HepG2 (cell line): ENCODE data around the gene CKS1B. TPM values are rescaled to one million over a fixed set of nuclear protein-coding genes. Genes with fewer than 3 reads are reported as not detected.
A peak's percentile ranks its signal among the peaks of the same experiment; 100 is the strongest.

Experiments
- ATAC-seq: fragments of 200-7000 bp; cut with Tn5 transposase; 3 replicates; pipeline ENCODE4 v1.9.1; 2020; ENCODE audit warnings: mild to moderate bottlenecking, moderate library complexity
- BruUV-seq: library from RNA; stranded (reverse); fragments of 400-500 nt; replicated peaks from 2 replicates; lab custom pipeline; 2021; lab: Mats Ljungman, UMichigan
- CTCF ChIA-PET: fragments of 300-600 bp; formaldehyde crosslinking; extraction: SDS; loops from one replicate; lab custom pipeline; 2021; ENCODE audit warnings: low total read pairs, inconsistent platforms, low intra/inter-chr PET ratio; lab: Yijun Ruan, JAX
- POLR2A ChIA-PET: fragments of 350-600 bp; sonication (Branson Sonifier 250); formaldehyde crosslinking; loops from one replicate; lab custom pipeline; 2020; ENCODE audit warnings: antibody characterized with exemption, inconsistent platforms; lab: Yijun Ruan, JAX
- DNase-seq: peaks from one replicate; pipeline ENCODE4 v3.0.0-alpha.2; 2015; ENCODE audit warnings: low spot score
- FAIRE-seq: peaks from 3 replicates; lab custom pipeline; 2011; peaks lifted over from hg19 to GRCh38; lab: Jason Lieb, UNC
- H2AFZ ChIP-seq: one replicate; pipeline ENCODE4 v1.6.1; 2011; ENCODE audit warnings: low read length, inconsistent platforms
- H3K27ac ChIP-seq: fragments of 300-600 bp; 3 replicates; pipeline ENCODE4 v1.8.0; 2011; ENCODE audit warnings: mixed run types, mild to moderate bottlenecking, mixed read lengths, low read length, inconsistent platforms; ENCODE audit not compliant: insufficient read depth; ENCODE audit errors: extremely low read length
- H3K27me3 ChIP-seq, 2 experiments: fragments of 200-600 bp in 1 of 2; 2 replicates in 1 of 2; 3 replicates in 1 of 2; pipeline versions ENCODE4 v1.6.0 to v1.8.0; 2011; ENCODE audit warnings: low read length in 2 of 2, mild to moderate bottlenecking in 2 of 2, moderate library complexity in 2 of 2, inconsistent platforms in 1 of 2; ENCODE audit not compliant: insufficient read depth in 2 of 2, control insufficient read depth in 1 of 2
- H3K36me3 ChIP-seq, 2 experiments: fragments of 200-600 bp in 1 of 2; replicated peaks in 1 of 2; 2 replicates in 1 of 2; 3 replicates in 1 of 2; pipeline versions ENCODE4 v1.5.1 to v1.8.0; 2011; ENCODE audit warnings: low read length in 2 of 2, inconsistent platforms in 1 of 2; ENCODE audit not compliant: insufficient read depth in 2 of 2, control insufficient read depth in 1 of 2
- H3K4me1 ChIP-seq: 2 replicates; pipeline ENCODE4 v1.5.1; 2012; ENCODE audit warnings: low read length, inconsistent platforms; ENCODE audit not compliant: insufficient read depth
- H3K4me2 ChIP-seq: 2 replicates; pipeline ENCODE4 v1.6.0; 2011; ENCODE audit warnings: low read depth, low read length, inconsistent platforms
- H3K4me3 ChIP-seq, 3 experiments: fragments of 200-600 bp in 1 of 3; sonication (generic), shearing (Covaris generic) in 1 of 3; replicated peaks in 1 of 3; 2 replicates each; pipeline ENCODE4 v1.5.1; 2011 to 2016; ENCODE audit warnings: low read length in 3 of 3, inconsistent platforms in 2 of 3, low read depth in 2 of 3, mild to moderate bottlenecking in 2 of 3, control low read depth in 1 of 3, mixed read lengths in 1 of 3; ENCODE audit not compliant: insufficient read depth in 1 of 3
- H3K79me2 ChIP-seq: one replicate; pipeline ENCODE4 v1.6.1; 2011; ENCODE audit warnings: low read length, inconsistent platforms; ENCODE audit not compliant: insufficient read depth
- H3K9ac ChIP-seq: 2 replicates; pipeline ENCODE4 v1.6.0; 2011; ENCODE audit warnings: mild to moderate bottlenecking, low read depth, low read length, inconsistent platforms; ENCODE audit not compliant: insufficient read depth
- H3K9me3 ChIP-seq: 2 replicates; pipeline ENCODE4 v1.5.1; 2012; ENCODE audit warnings: mild to moderate bottlenecking, low read length
- H4K20me1 ChIP-seq: 2 replicates; pipeline ENCODE4 v1.6.0; 2011; ENCODE audit warnings: inconsistent platforms, mild to moderate bottlenecking, low read length, moderate library complexity; ENCODE audit not compliant: insufficient read depth
- ADNP ChIP-seq: sonication (generic); formaldehyde crosslinking; IDR thresholded peaks from 2 replicates; pipeline ENCODE4 v1.4.0; 2020; ENCODE audit warnings: missing genetic modification reagents
- ISL2 ChIP-seq: sonication (generic); formaldehyde crosslinking; IDR thresholded peaks from 2 replicates; pipeline ENCODE4 v1.5.0; 2020; ENCODE audit warnings: missing genetic modification reagents
- KDM5A ChIP-seq: fragments of 200-600 bp; sonication (generic); IDR thresholded peaks from 2 replicates; pipeline ENCODE4 v1.7.0; 2018; ENCODE audit warnings: antibody characterized with exemption, mild to moderate bottlenecking, low read length, borderline replicate concordance
- KDM6A ChIP-seq: IDR thresholded peaks from 2 replicates; pipeline ENCODE4 v1.6.1; 2016; ENCODE audit warnings: low read depth
- MIER2 ChIP-seq: IDR thresholded peaks from 2 replicates; pipeline ENCODE4 v1.6.1; 2016; ENCODE audit warnings: missing biosample characterization, missing genetic modification reagents
- RBFOX2 ChIP-seq: fragments of 200-400 bp; formaldehyde crosslinking; IDR thresholded peaks from 2 replicates; pipeline ENCODE4 v1.6.1; 2017; ENCODE audit warnings: low read depth, mild to moderate bottlenecking, low read length
- RFX3 ChIP-seq: IDR thresholded peaks from 2 replicates; pipeline ENCODE4 v1.6.1; 2016; ENCODE audit warnings: missing biosample characterization, missing genetic modification reagents
- TAF15 ChIP-seq: fragments of 200-400 bp; formaldehyde crosslinking; IDR thresholded peaks from one replicate; pipeline ENCODE4 v1.6.1; 2018; ENCODE audit warnings: mild to moderate bottlenecking, low read depth, low read length; ENCODE audit not compliant: poor library complexity, severe bottlenecking
- ZNF724P ChIP-seq: sonication (generic); formaldehyde crosslinking; IDR thresholded peaks from 2 replicates; pipeline ENCODE4 v1.8.0; 2022; ENCODE audit warnings: missing genetic modification reagents, borderline replicate concordance
- ZNF782 ChIP-seq: sonication (generic); formaldehyde crosslinking; IDR thresholded peaks from 2 replicates; pipeline ENCODE4 v1.4.0; 2020; ENCODE audit warnings: missing genetic modification reagents, mild to moderate bottlenecking, borderline replicate concordance
- WGBS: methylation state at CpG from one replicate; pipeline ENCODE4 v1.1.6; 2017; ENCODE audit warnings: low lambda C conversion rate; 5-methylcytosine and 5-hydroxymethylcytosine counted together
- in situ Hi-C: cut with HindIII; loops from 2 replicates; pipeline ENCODE4 v1.10.0; 2017; ENCODE audit warnings: low pct_unique_long_range_greater_than_20kb; ENCODE audit not compliant: extremely low pct_ligation_motif_present
- intact Hi-C: fragments of 100-400 bp; cut with micrococcal nuclease; formaldehyde crosslinking; loops from one replicate; pipeline ENCODE4 v1.10.0; 2022; ENCODE audit not compliant: unreplicated experiment
- polyA plus RNA-seq, 8 experiments: library from polyadenylated mRNA; depleted of rRNA in 3 of 8; stranded (reverse) in 7 of 8; unstranded in 1 of 8; fragments of >200 nt; fragmentation: Illumina TruSeq in 4 of 8; extraction: Trizol in 4 of 8; gene quantifications; 2 replicates each; pipeline versions ENCODE4 v1.2.1 to v1.2.3, GENCODE V29; 2011 to 2016; ENCODE audit warnings: low read depth in 4 of 8, missing spikeins in 1 of 8, mixed read lengths in 1 of 8; ENCODE audit not compliant: insufficient read depth in 1 of 8
- total RNA-seq, 5 experiments: library from RNA; depleted of rRNA; stranded (reverse); fragments of >200 nt; fragmentation: Illumina TruSeq; extraction: Trizol; gene quantifications; 2 replicates each; pipeline ENCODE4 v1.2.3, GENCODE V29; 2016; ENCODE audit warnings: low read depth in 1 of 5

The CKS1B gene
- total and polyA plus RNA-seq, 2 of the 13 experiments (the other 11 are each of a cell fraction or from before 2014, with no cell fraction given): 217 to 222 TPM

GRCh38 chr1:154945962-154946850 is 28.3 kb upstream of the CKS1B start:
- 91% methylated on average over 17 of the region's 17 CpGs for WGBS
- Histone ChIP-seq H3K27ac (peak overlapping the region; percentile 88), H3K4me2 (no peak overlapping the region), H3K79me2 (no peaks in the 10 kb centered on the region), H2AFZ (no peak overlapping the region), H3K36me3 (peaks cover 4 to 6% of the 10 kb centered on the region in 2 experiments; a peak in 2 of 5 replicates), H4K20me1 (no peaks in the 10 kb centered on the region), H3K4me1 (peaks cover 47% of the 10 kb centered on the region), H3K9me3 (no peaks in the 10 kb centered on the region), H3K27me3 (no peaks in the 10 kb centered on the region), H3K9ac (no peak overlapping the region), H3K4me3 (no peak overlapping the region)
- BruUV-seq: no TSS peak
- intact Hi-C loops (no loop called here), in situ Hi-C loops (no loop called here)
- DNase-seq (no peak), ATAC-seq (no peak), FAIRE-seq (no peak)
- CTCF ChIA-PET: no interaction called here
- no peak for TF ChIP-seq KDM6A (CRISPR knock-in tag)
- TF ChIP-seq MIER2 (CRISPR knock-in tag): no peak
- no peak for TF ChIP-seq ZNF782 (CRISPR knock-in tag)
- POLR2A ChIA-PET: interaction anchor here (2.7 to 3.0 kb wide), 2 partner anchors 10 to 15 kb away, joined by 18 to 22 read pairs; partner anchors contain the start of genes PMVK and PYGO2

GRCh38 chr1:154948079-154948478 is 26.4 kb upstream of the CKS1B start:
- CTCF ChIA-PET: no interaction called here
- H3K4me1 ChIP-seq: peaks cover 40% of the 10 kb centered on the region
- FAIRE-seq: no peak

More at GRCh38 chr1:154948079-154948478, 26.4 kb upstream of the CKS1B start:
- in situ Hi-C loops (no loop called here), intact Hi-C loops (no loop called here)
- Histone ChIP-seq H3K9ac (no peak overlapping the region), H3K9me3 (no peaks in the 10 kb centered on the region), H3K4me3 (no peak overlapping the region), H3K4me2 (no peak overlapping the region), H3K79me2 (no peaks in the 10 kb centered on the region), H4K20me1 (no peaks in the 10 kb centered on the region), H3K27me3 (no peaks in the 10 kb centered on the region), H2AFZ (no peak overlapping the region), H3K36me3 (peaks cover 4 to 7% of the 10 kb centered on the region in 2 experiments; a peak in 2 of 5 replicates), H3K27ac (no peak overlapping the region)
- WGBS: 97% methylated on average over 10 of the region's 11 CpGs
- DNase-seq (no peak), ATAC-seq (no peak)
- BruUV-seq: no TSS peak
- no peak for TF ChIP-seq ISL2 (CRISPR knock-in tag)
- TF ChIP-seq RBFOX2: peak; percentile 32; the same call in 1 of the 2 replicates
- TF ChIP-seq ADNP (CRISPR knock-in tag): no peak
- TF ChIP-seq KDM5A: no peak
- no peak for TF ChIP-seq ZNF724P (CRISPR knock-in tag)
- TF ChIP-seq RFX3: no peak
- no peak for TF ChIP-seq TAF15
- POLR2A ChIA-PET: interaction anchor here (1.7 kb wide), 1 partner anchor 12 kb away, joined by 4 read pairs; the partner anchor contains the start of gene PMVK
